ENCODE measurements around the gene SSX2IP.

GRCh38 chr1:84598418-84598817, 91.8 kb downstream of the SSX2IP start:
- TF ChIP-seq CTCF (IDR thresholded peaks at IDR 0.05) = no peak
- no peak for TF ChIP-seq POLR2A (IDR thresholded peaks at IDR 0.05)
- TF ChIP-seq EP300 (IDR thresholded peaks at IDR 0.05) = no peak
